Measurements from ENCODE around the gene RBFOX1. TPM values are rescaled to one million over a fixed set of nuclear protein-coding genes. Genes with fewer than 3 reads are reported as not detected.

Gene RBFOX1
- total RNA-seq, 4 donors from 2014 or later: 0.08 to 0.32 TPM; not detected in 2

GRCh38 chr16:7590934-7591333, 258.3 kb downstream of the RBFOX1 start:
- H3K27me3 ChIP-seq: no peaks in the 10 kb centered on the region
- no peaks in the 10 kb centered on the region for H3K9me3 ChIP-seq
- no peak for TF ChIP-seq EP300 (IDR thresholded peaks at IDR 0.05)
- TF ChIP-seq, protein P1, sequence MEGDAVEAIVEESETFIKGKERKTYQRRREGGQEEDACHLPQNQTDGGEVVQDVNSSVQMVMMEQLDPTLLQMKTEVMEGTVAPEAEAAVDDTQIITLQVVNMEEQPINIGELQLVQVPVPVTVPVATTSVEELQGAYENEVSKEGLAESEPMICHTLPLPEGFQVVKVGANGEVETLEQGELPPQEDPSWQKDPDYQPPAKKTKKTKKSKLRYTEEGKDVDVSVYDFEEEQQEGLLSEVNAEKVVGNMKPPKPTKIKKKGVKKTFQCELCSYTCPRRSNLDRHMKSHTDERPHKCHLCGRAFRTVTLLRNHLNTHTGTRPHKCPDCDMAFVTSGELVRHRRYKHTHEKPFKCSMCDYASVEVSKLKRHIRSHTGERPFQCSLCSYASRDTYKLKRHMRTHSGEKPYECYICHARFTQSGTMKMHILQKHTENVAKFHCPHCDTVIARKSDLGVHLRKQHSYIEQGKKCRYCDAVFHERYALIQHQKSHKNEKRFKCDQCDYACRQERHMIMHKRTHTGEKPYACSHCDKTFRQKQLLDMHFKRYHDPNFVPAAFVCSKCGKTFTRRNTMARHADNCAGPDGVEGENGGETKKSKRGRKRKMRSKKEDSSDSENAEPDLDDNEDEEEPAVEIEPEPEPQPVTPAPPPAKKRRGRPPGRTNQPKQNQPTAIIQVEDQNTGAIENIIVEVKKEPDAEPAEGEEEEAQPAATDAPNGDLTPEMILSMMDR (IDR thresholded peaks at IDR 0.05): no peak
- no peak for TF ChIP-seq POLR2AphosphoS5 (IDR thresholded peaks at IDR 0.05)
- no peak for TF ChIP-seq POLR2A (IDR thresholded peaks at IDR 0.05)
- no peak overlapping the region for H3K27ac ChIP-seq
- H3K4me3 ChIP-seq: no peak overlapping the region
- H3K36me3 ChIP-seq: no peaks in the 10 kb centered on the region
- H3K4me1 ChIP-seq: no peaks in the 10 kb centered on the region
- 87% methylated on average over 4 of the region's 4 CpGs for WGBS
- no peak for DNase-seq (ENCODE audit: low spot score in 2 of 2)

- Histone ChIP-seq H3K4me1 (no peaks in the 10 kb centered on the region), H3K36me3 (no peaks in the 10 kb centered on the region), H3K27ac (no peak overlapping the region), H3K27me3 (no peaks in the 10 kb centered on the region), H3K4me3 (no peak overlapping the region), H3K9me3 (no peaks in the 10 kb centered on the region)
- 87% methylated on average over 11 of the region's 11 CpGs for WGBS
- no peak for DNase-seq (ENCODE audit: low spot score in 2 of 2)
- TF ChIP-seq POLR2AphosphoS5 (IDR thresholded peaks at IDR 0.05) (no peak), POLR2A (IDR thresholded peaks at IDR 0.05) (no peak), EP300 (IDR thresholded peaks at IDR 0.05) (no peak)
- TF ChIP-seq, protein P1 (IDR thresholded peaks at IDR 0.05): no peak
Measured at GRCh38 chr16:7596308-7596707, 263.7 kb downstream of the RBFOX1 start.

DNA sequence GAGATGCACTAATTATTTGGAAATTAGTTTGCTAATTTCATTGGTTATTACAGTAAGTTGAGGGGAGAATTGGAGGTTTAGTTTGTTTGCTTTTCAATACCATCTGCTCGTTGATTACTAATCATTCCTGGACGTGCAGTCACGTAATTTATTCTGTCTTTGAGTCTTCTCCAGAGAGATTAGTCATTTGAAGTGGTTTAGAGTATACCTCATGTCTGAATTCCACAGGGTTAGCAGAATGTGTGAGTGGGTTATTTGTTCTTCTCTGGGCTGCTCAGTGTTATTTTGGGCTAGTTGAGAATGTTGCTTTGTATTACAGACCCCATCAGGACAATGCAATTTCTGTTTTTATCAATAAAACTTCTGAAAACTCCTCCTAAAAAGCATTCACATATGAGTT, 265.0 kb downstream of the RBFOX1 start:
- H3K27ac ChIP-seq: no peak overlapping the region
- no peak overlapping the region for H3K4me3 ChIP-seq
- H3K36me3 ChIP-seq: no peaks in the 10 kb centered on the region
- H3K4me1 ChIP-seq: no peaks in the 10 kb centered on the region
- DNase-seq (ENCODE audit: low spot score in 2 of 2): no peak
- TF ChIP-seq, protein P1 (IDR thresholded peaks at IDR 0.05): no peak
- H3K27me3 ChIP-seq: no peaks in the 10 kb centered on the region
- WGBS: 25% methylated on average over 3 of the region's 3 CpGs
- no peaks in the 10 kb centered on the region for H3K9me3 ChIP-seq

DNA sequence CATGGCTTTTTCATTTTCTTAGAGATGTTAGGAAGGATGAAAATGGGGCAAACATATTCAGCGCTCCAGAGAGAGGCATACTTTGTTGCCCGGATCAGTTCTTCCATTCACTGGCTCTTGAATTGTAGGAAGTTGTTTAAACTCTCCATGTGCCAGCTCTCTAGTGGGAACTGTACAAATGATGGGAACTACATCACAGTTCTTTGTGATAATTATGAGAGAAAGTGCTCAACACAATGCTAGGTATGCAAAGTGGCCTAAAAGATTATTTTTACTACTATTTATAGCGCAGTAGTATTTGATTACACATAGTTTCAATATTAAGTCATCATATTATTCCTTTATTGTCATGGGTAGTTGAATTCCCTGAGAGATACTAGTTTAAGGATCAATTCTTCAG, 268.5 kb downstream of the RBFOX1 start:
- no peak for DNase-seq (ENCODE audit: low spot score in 2 of 2)
- no peak overlapping the region for H3K4me3 ChIP-seq
- H3K4me1 ChIP-seq: no peaks in the 10 kb centered on the region
- WGBS: 80% methylated on average over 3 of the region's 3 CpGs
- no peaks in the 10 kb centered on the region for H3K9me3 ChIP-seq
- TF ChIP-seq POLR2A (IDR thresholded peaks at IDR 0.05) (no peak), POLR2AphosphoS5 (IDR thresholded peaks at IDR 0.05) (no peak), EP300 (IDR thresholded peaks at IDR 0.05) (no peak)
- TF ChIP-seq, protein P1 (IDR thresholded peaks at IDR 0.05): no peak
- H3K36me3 ChIP-seq: no peaks in the 10 kb centered on the region
- H3K27me3 ChIP-seq: no peaks in the 10 kb centered on the region
- H3K27ac ChIP-seq: no peak overlapping the region

DNA sequence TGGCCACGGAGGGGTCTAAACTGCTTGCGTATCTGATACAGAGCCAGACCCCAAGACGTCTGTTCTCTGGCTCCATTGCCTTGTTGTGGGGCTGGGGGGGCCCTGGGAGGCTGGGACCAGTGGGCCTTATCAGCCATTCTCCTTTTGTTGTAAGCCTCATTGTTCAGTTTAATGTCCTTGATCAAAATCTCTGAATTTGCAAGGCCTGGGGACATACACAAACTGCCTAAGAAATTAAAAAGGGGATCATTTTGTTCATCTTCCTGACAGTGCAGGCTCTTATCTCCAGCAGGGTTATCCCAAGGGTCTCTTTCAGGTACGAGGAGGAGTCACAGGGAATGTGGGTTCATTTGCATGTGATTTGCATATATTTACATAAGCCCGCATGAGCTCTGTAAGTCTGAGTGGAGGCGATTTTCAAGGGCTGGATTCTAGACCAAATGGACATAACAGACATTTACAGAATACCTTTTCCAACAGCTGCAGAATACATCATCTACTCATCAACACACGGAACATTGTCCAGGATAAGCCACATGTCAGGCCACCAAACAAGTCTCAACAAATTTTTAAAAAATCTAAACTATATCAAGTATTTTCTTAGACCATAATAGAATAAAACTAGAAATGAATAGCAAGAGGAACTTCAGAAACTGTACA, 269.8 kb downstream of the RBFOX1 start:
- TF ChIP-seq POLR2A (IDR thresholded peaks at IDR 0.05): no peak
- TF ChIP-seq, protein P1 (IDR thresholded peaks at IDR 0.05): no peak
- no peak for TF ChIP-seq EP300 (IDR thresholded peaks at IDR 0.05)
- no peak for TF ChIP-seq POLR2AphosphoS5 (IDR thresholded peaks at IDR 0.05)
- no peaks in the 10 kb centered on the region for H3K9me3 ChIP-seq
- H3K27ac ChIP-seq: no peak overlapping the region
- H3K4me3 ChIP-seq: no peak overlapping the region
- H3K36me3 ChIP-seq: no peaks in the 10 kb centered on the region
- 81% methylated on average over 5 of the region's 7 CpGs for WGBS
- DNase-seq (ENCODE audit: low spot score in 2 of 2): no peak
- no peaks in the 10 kb centered on the region for H3K4me1 ChIP-seq
- no peaks in the 10 kb centered on the region for H3K27me3 ChIP-seq
